Uterus (tissue), 2 donors: ENCODE measurements around the gene GALNT2.

ENCODE experiments used
- POLR2A ChIP-seq, 2 donors: fragments of 450-650 bp; IDR thresholded peaks; one replicate each; pipeline ENCODE4 v1.6.1; 2016; ENCODE audit warnings: antibody characterized with exemption in 2 of 2, mild to moderate bottlenecking in 1 of 2, moderate library complexity in 1 of 2
- TF ChIP-seq, protein P1 (sequence below), 4 experiments: fragments of 200-600 bp in 2 of 4; fragments of 450-650 bp in 2 of 4; sonication (generic) in 2 of 4; IDR thresholded peaks; one replicate each; pipeline ENCODE4 v1.5.1; 2016 to 2019; ENCODE audit warnings: antibody characterized with exemption in 4 of 4, mild to moderate bottlenecking in 2 of 4, moderate library complexity in 1 of 4

DNA sequence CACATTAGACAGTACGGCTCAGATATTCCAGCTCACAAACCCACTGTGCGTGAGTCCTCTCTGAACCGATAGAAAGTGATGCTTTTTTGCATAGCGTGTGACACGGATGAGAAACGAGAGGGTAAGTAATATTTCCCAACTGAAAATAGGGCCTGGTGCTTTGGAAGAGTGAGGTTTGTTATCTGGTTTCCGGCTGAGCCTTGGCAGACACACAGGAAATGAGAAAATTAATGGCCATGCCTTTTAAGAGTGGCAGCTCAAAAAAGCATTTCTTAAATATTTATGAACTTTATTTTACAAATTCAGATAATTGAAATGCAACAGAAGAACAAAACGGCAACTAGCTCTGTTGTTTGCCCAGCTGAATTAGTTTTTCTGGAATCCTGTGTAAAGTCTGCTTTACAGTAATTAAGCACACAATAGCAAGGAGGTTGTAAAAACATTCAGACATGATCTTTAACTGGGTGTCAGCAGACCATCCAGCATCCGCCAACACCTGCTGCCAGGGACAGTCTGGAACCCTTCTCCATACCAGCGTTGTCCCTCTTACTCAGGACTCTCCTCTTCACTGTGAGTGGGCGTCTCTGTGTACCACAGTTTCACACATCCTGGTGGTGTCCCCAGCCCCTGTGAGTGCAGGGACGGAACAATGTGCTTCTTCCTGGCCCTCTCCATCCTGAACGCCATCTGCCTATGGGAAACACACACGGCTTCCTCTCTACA is 203.7 kb downstream of the GALNT2 start:
- TF ChIP-seq, protein P1, sequence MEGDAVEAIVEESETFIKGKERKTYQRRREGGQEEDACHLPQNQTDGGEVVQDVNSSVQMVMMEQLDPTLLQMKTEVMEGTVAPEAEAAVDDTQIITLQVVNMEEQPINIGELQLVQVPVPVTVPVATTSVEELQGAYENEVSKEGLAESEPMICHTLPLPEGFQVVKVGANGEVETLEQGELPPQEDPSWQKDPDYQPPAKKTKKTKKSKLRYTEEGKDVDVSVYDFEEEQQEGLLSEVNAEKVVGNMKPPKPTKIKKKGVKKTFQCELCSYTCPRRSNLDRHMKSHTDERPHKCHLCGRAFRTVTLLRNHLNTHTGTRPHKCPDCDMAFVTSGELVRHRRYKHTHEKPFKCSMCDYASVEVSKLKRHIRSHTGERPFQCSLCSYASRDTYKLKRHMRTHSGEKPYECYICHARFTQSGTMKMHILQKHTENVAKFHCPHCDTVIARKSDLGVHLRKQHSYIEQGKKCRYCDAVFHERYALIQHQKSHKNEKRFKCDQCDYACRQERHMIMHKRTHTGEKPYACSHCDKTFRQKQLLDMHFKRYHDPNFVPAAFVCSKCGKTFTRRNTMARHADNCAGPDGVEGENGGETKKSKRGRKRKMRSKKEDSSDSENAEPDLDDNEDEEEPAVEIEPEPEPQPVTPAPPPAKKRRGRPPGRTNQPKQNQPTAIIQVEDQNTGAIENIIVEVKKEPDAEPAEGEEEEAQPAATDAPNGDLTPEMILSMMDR (IDR thresholded peaks at IDR 0.05) = no peak
- no peak for TF ChIP-seq POLR2A (IDR thresholded peaks at IDR 0.05)
